ENCODE data around the gene MAD2L1.

GRCh38 chr4:120096508-120097297, 30.1 kb upstream of the MAD2L1 start:
- TF ChIP-seq POLR2A (IDR thresholded peaks at IDR 0.05; ENCODE audit: low read depth, low read length) (no peak), POLR2AphosphoS5 (IDR thresholded peaks at IDR 0.05; ENCODE audit: low read depth, low read length) (no peak), TAF1 (IDR thresholded peaks at IDR 0.05; ENCODE audit: low read depth, low read length) (no peak), PAX5 (IDR thresholded peaks at IDR 0.05; ENCODE audit: insufficient read depth, low read length, severe bottlenecking) (no peak), POU2F2 (IDR thresholded peaks at IDR 0.05; ENCODE audit: low read depth, low read length) (no peak)

All from GM12891 (cell line).